IMR-90 (cell line): ENCODE measurements around the gene SAMM50. TPM values are rescaled to one million over a fixed set of nuclear protein-coding genes. Genes with fewer than 3 reads are reported as not detected.

Source experiments
- ATAC-seq: fragments of 200-7000 bp; cut with Tn5 transposase; 2 replicates; pipeline ENCODE4 v1.9.1; 2020; ENCODE audit warnings: low read depth, mild to moderate bottlenecking, moderate library complexity
- BruUV-seq: library from RNA; stranded (reverse); fragments of 400-500 nt; replicated peaks from 2 replicates; lab custom pipeline; 2021; lab: Mats Ljungman, UMichigan
- CTCF ChIA-PET: fragments of 300-600 bp; formaldehyde crosslinking; extraction: SDS; loops from one replicate; lab custom pipeline; 2021; ENCODE audit warnings: antibody characterized with exemption; lab: Yijun Ruan, JAX
- POLR2A ChIA-PET: fragments of 300-600 bp; sonication (Branson Sonifier 250); formaldehyde crosslinking; loops from one replicate; lab custom pipeline; 2022; ENCODE audit warnings: antibody characterized with exemption; ENCODE audit not compliant: unreplicated experiment; lab: Charles Lee
- DNase-seq: peaks from one replicate; pipeline ENCODE4 v3.0.0; 2013
- H2AFZ ChIP-seq: replicated peaks from 2 replicates; pipeline ENCODE3; 2013; ENCODE audit warnings: low read length, mild to moderate bottlenecking; ENCODE audit not compliant: poor library complexity
- H2AK5ac ChIP-seq: 2 replicates; pipeline ENCODE4 v1.6.1; 2013; ENCODE audit warnings: low read depth, low read length, inconsistent platforms
- H2AK9ac ChIP-seq: replicated peaks from 2 replicates; pipeline ENCODE3; 2013; ENCODE audit warnings: mild to moderate bottlenecking, low read depth, low read length, moderate library complexity; ENCODE audit not compliant: poor library complexity
- H2BK120ac ChIP-seq: 2 replicates; pipeline ENCODE4 v1.6.1; 2013; ENCODE audit warnings: low read depth, low read length, inconsistent platforms
- H2BK15ac ChIP-seq: 3 replicates; pipeline ENCODE4 v1.6.1; 2013; ENCODE audit warnings: low read depth, low read length, inconsistent platforms
- H2BK20ac ChIP-seq: 2 replicates; pipeline ENCODE4 v1.6.1; 2013; ENCODE audit warnings: low read depth, mild to moderate bottlenecking, inconsistent platforms, low read length, moderate library complexity
- H2BK5ac ChIP-seq: 2 replicates; pipeline ENCODE4 v1.6.1; 2013; ENCODE audit warnings: mild to moderate bottlenecking, low read depth, low read length, inconsistent platforms; ENCODE audit not compliant: poor library complexity, severe bottlenecking
- H3K14ac ChIP-seq: replicated peaks from 2 replicates; pipeline ENCODE4 v1.6.1; 2013; ENCODE audit warnings: low read depth, low read length, inconsistent platforms
- H3K18ac ChIP-seq: 2 replicates; pipeline ENCODE4 v1.6.1; 2013; ENCODE audit warnings: low read depth, low read length, control low read depth
- H3K23ac ChIP-seq: 2 replicates; pipeline ENCODE4 v1.6.1; 2013; ENCODE audit warnings: low read depth, low read length, inconsistent platforms
- H3K27ac ChIP-seq: 2 replicates; pipeline ENCODE4 v1.5.1; 2013; ENCODE audit warnings: mild to moderate bottlenecking, control low read depth, low read length; ENCODE audit not compliant: insufficient read depth
- H3K27me3 ChIP-seq: 2 replicates; pipeline ENCODE4 v1.6.1; 2013; ENCODE audit warnings: low read length; ENCODE audit not compliant: control insufficient read depth, insufficient read depth
- H3K36me3 ChIP-seq: 2 replicates; pipeline ENCODE4 v1.6.1; 2013; ENCODE audit warnings: low read length, mixed read lengths; ENCODE audit not compliant: control insufficient read depth, insufficient read depth
- H3K4ac ChIP-seq: 2 replicates; pipeline ENCODE4 v1.6.1; 2013; ENCODE audit warnings: low read depth, low read length, inconsistent platforms
- H3K4me1 ChIP-seq: 2 replicates; pipeline ENCODE4 v1.6.1; 2013; ENCODE audit warnings: low read length, mixed read lengths; ENCODE audit not compliant: control insufficient read depth, insufficient read depth
- H3K4me2 ChIP-seq: 2 replicates; pipeline ENCODE4 v1.6.1; 2013; ENCODE audit warnings: low read depth, mild to moderate bottlenecking, control low read depth, low read length, moderate library complexity
- H3K4me3 ChIP-seq: 2 replicates; pipeline ENCODE4 v1.5.1; 2013; ENCODE audit warnings: low read depth, mild to moderate bottlenecking, control low read depth, low read length, moderate library complexity; ENCODE audit not compliant: insufficient read depth
- H3K56ac ChIP-seq: 2 replicates; pipeline ENCODE4 v1.6.1; 2013; ENCODE audit warnings: low read length, inconsistent platforms; ENCODE audit not compliant: insufficient read depth; ENCODE audit errors: extremely low read depth
- H3K79me1 ChIP-seq, 2 experiments: 2 replicates each; pipeline ENCODE4 v1.6.1; 2013; ENCODE audit warnings: low read length in 2 of 2, inconsistent platforms in 1 of 2, low read depth in 1 of 2
- H3K9ac ChIP-seq: 2 replicates; pipeline ENCODE4 v1.6.1; 2013; ENCODE audit warnings: low read depth, low read length, control low read depth
- H3K9me1 ChIP-seq: 2 replicates; pipeline ENCODE4 v1.6.1; 2013; ENCODE audit warnings: low read length, inconsistent platforms; ENCODE audit not compliant: insufficient read depth
- H3K9me3 ChIP-seq: 2 replicates; pipeline ENCODE4 v1.6.1; 2013; ENCODE audit warnings: low read length; ENCODE audit not compliant: control insufficient read depth, insufficient read depth
- H4K20me1 ChIP-seq: 2 replicates; pipeline ENCODE4 v1.6.1; 2013; ENCODE audit warnings: low read length, inconsistent platforms; ENCODE audit not compliant: insufficient read depth
- H4K5ac ChIP-seq: 2 replicates; pipeline ENCODE4 v1.6.1; 2013; ENCODE audit warnings: mild to moderate bottlenecking, low read depth, low read length, control low read depth
- H4K8ac ChIP-seq, 2 experiments: 2 replicates each; pipeline ENCODE4 v1.6.1; 2013; ENCODE audit warnings: low read depth in 2 of 2, low read length in 2 of 2, control low read depth in 1 of 2, inconsistent platforms in 1 of 2
- H4K91ac ChIP-seq: 2 replicates; pipeline ENCODE4 v1.6.1; 2013; ENCODE audit warnings: low read depth, low read length, inconsistent platforms; ENCODE audit not compliant: insufficient read depth
- BHLHE40 ChIP-seq: fragments of 150-350 bp; IDR thresholded peaks from 2 replicates; pipeline ENCODE4 v1.6.1; 2016; ENCODE audit warnings: mild to moderate bottlenecking, low read depth, low read length
- CHD1 ChIP-seq: IDR thresholded peaks from 2 replicates; pipeline ENCODE4 v1.6.1; 2012; ENCODE audit warnings: low read depth, low read length, improper control_type of control experiment
- ELK1 ChIP-seq: fragments of 150-350 bp; IDR thresholded peaks from 2 replicates; pipeline ENCODE4 v1.6.1; 2016; ENCODE audit warnings: low read depth, mild to moderate bottlenecking, low read length, moderate library complexity, borderline replicate concordance
- FOS ChIP-seq: fragments of 150-350 bp; IDR thresholded peaks from 2 replicates; pipeline ENCODE4 v1.6.1; 2016; ENCODE audit warnings: low read depth, low read length
- MAFK ChIP-seq: IDR thresholded peaks from 2 replicates; pipeline ENCODE4 v1.6.1; 2012; ENCODE audit warnings: low read depth, low read length, improper control_type of control experiment
- MXI1 ChIP-seq: IDR thresholded peaks from 2 replicates; pipeline ENCODE4 v1.6.1; 2012; ENCODE audit warnings: low read depth, mild to moderate bottlenecking, low read length, moderate library complexity, borderline replicate concordance
- NFE2L2 ChIP-seq: fragments of 150-350 bp; IDR thresholded peaks from 2 replicates; pipeline ENCODE4 v1.6.1; 2016; ENCODE audit warnings: low read depth, mild to moderate bottlenecking, low read length
- POLR2A ChIP-seq: IDR thresholded peaks from 2 replicates; pipeline ENCODE4 v1.6.1; 2012; ENCODE audit warnings: mild to moderate bottlenecking, low read depth, low read length
- RCOR1 ChIP-seq: IDR thresholded peaks from 2 replicates; pipeline ENCODE4 v1.6.1; 2012; ENCODE audit warnings: mild to moderate bottlenecking, low read length, improper control_type of control experiment; ENCODE audit not compliant: insufficient replicate concordance
- SMC3 ChIP-seq: fragments of 150-350 bp; IDR thresholded peaks from 2 replicates; pipeline ENCODE4 v1.6.1; 2016; ENCODE audit warnings: low read depth, mild to moderate bottlenecking, antibody characterized with exemption, low read length, moderate library complexity
- WGBS, 2 experiments: methylation state at CpG; one replicate each; pipeline versions ENCODE4 v1.1.5 to v1.1.7; 2013; ENCODE audit warnings: missing lambda C conversion rate in 2 of 2; ENCODE audit not compliant: insufficient read length in 1 of 2; ENCODE audit errors: extremely low coverage in 2 of 2; 5-methylcytosine and 5-hydroxymethylcytosine counted together
- dilution Hi-C: fragments of 300-500 bp; cut with HindIII; formaldehyde crosslinking; loops from one replicate; pipeline ENCODE4 v1.14.3; 2018; ENCODE audit warnings: low sequenced_read_pairs; ENCODE audit not compliant: unreplicated experiment
- in situ Hi-C: fragments of 300-500 bp; cut with MboI; formaldehyde crosslinking; loops from 3 replicates; pipeline ENCODE4 v1.14.3; 2019; ENCODE audit warnings: low sequenced_read_pairs, inconsistent platforms, mixed read lengths
- intact Hi-C: fragments of 100-400 bp; cut with micrococcal nuclease; formaldehyde crosslinking; loops from 2 replicates; pipeline ENCODE4 v1.10.0; 2022
- polyA plus RNA-seq, 3 experiments: library from polyadenylated mRNA; depleted of rRNA; stranded (reverse); fragments of >200 nt; gene quantifications; 2 replicates each; pipeline ENCODE4 v1.2.3, GENCODE V29; 2012; ENCODE audit warnings: low replicate concordance in 1 of 3
- total RNA-seq: library from RNA; depleted of rRNA; stranded (reverse); fragments of >200 nt; gene quantifications from 2 replicates; pipeline ENCODE4 v1.2.3, GENCODE V29; 2012
- TF ChIP-seq, protein P1 (sequence below): conservative IDR thresholded peaks from 2 replicates; pipeline ENCODE4 v1.5.1; 2012; ENCODE audit warnings: mild to moderate bottlenecking, low read depth, low read length, improper control_type of control experiment

SAMM50 gene
- total and polyA plus RNA-seq, 2 of the 4 experiments (the other 2 are of a cell fraction) = 40.6 to 43.7 TPM

DNA sequence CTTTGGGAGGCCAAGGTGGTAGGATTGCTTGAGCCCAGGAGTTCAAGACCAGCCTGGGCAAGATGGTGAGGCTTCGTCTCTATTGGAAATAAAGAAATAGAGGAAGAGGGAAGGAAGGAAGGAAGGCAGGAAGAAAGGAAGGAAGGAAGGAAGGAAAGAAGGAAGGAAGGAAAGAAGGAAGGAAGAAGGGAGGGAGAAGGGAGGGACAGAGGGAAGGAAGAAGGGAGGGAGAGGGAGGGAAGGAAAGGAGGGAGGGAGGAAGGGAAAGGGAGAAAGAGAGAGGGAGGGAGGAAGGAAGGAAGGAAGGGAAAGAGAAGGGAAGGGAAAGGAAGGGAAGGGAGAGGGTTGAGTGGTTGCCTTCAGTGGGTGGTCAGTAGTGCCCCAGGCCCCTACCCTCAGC lies 45.5 kb upstream of the SAMM50 start:
- DNase-seq = no peak
- H2BK15ac ChIP-seq = no peak overlapping the region
- POLR2A ChIA-PET = no interaction called here
- H2BK20ac ChIP-seq = no peak overlapping the region
- H2BK120ac ChIP-seq = no peak overlapping the region
- no peaks in the 10 kb centered on the region for H3K36me3 ChIP-seq
- no peak overlapping the region for H3K56ac ChIP-seq
- H2AK5ac ChIP-seq = peak overlapping the region; percentile 25; the same call in 1 of the 2 replicates
- ATAC-seq = no peak
- no peaks in the 10 kb centered on the region for H3K9me3 ChIP-seq
- no peaks in the 10 kb centered on the region for H3K9me1 ChIP-seq
- H3K9ac ChIP-seq = no peak overlapping the region
- H3K23ac ChIP-seq = no peak overlapping the region
- in situ Hi-C loops (no loop called here), dilution Hi-C loops (no loop called here), intact Hi-C loops (loop anchor here (10.0 kb wide), 1 partner anchor 635 kb away; no protein-coding TSS in a partner anchor)
- 73% methylated on average over 1 of the region's 1 CpG; no CpG with 5 or more reads in 1 of the 2 experiments for WGBS, 2 experiments
- no peak overlapping the region for H2AK9ac ChIP-seq
- no peaks in the 10 kb centered on the region for H3K79me1 ChIP-seq
- H2AFZ ChIP-seq = no peak overlapping the region
- no peak overlapping the region for H3K4me2 ChIP-seq
- TF ChIP-seq POLR2A = no peak
- TF ChIP-seq ELK1 = no peak
- TF ChIP-seq MXI1 = no peak
- TF ChIP-seq, protein P1, sequence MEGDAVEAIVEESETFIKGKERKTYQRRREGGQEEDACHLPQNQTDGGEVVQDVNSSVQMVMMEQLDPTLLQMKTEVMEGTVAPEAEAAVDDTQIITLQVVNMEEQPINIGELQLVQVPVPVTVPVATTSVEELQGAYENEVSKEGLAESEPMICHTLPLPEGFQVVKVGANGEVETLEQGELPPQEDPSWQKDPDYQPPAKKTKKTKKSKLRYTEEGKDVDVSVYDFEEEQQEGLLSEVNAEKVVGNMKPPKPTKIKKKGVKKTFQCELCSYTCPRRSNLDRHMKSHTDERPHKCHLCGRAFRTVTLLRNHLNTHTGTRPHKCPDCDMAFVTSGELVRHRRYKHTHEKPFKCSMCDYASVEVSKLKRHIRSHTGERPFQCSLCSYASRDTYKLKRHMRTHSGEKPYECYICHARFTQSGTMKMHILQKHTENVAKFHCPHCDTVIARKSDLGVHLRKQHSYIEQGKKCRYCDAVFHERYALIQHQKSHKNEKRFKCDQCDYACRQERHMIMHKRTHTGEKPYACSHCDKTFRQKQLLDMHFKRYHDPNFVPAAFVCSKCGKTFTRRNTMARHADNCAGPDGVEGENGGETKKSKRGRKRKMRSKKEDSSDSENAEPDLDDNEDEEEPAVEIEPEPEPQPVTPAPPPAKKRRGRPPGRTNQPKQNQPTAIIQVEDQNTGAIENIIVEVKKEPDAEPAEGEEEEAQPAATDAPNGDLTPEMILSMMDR = no peak
- TF ChIP-seq CHD1 = no peak
- TF ChIP-seq BHLHE40 = no peak
- no peak for TF ChIP-seq MAFK
- TF ChIP-seq FOS = no peak
- TF ChIP-seq RCOR1 = no peak
- TF ChIP-seq SMC3 = no peak
- TF ChIP-seq NFE2L2 = no peak
- H3K4ac ChIP-seq = no peak overlapping the region
- H3K27me3 ChIP-seq = peaks cover 21% of the 10 kb centered on the region
- no peak overlapping the region for H3K27ac ChIP-seq
- no peak overlapping the region for H4K91ac ChIP-seq
- H3K4me3 ChIP-seq = no peak overlapping the region
- no peak overlapping the region for H3K14ac ChIP-seq
- CTCF ChIA-PET = no interaction called here
- H3K4me1 ChIP-seq = no peaks in the 10 kb centered on the region; the same call in 1 of the 2 replicates
- H4K8ac ChIP-seq = no peak overlapping the region
- no peak overlapping the region for H2BK5ac ChIP-seq
- H4K5ac ChIP-seq = no peak overlapping the region
- no peak overlapping the region for H3K18ac ChIP-seq
- no peaks in the 10 kb centered on the region for H4K20me1 ChIP-seq
- no TSS peak for BruUV-seq
